HL-60 (cell line): ENCODE data around the gene SYCE3.
A peak's percentile ranks its signal among the peaks of the same experiment; 100 is the strongest.

Source experiments
- DNase-seq, 2 experiments: peaks; one replicate each; pipeline ENCODE4 v3.0.0-alpha.2; 2010 to 2020; ENCODE audit warnings: low read depth in 1 of 2, low spot score in 1 of 2
- H3K27ac ChIP-seq: fragments of 250-450 bp; sonication (Bioruptor Pico); replicated peaks from 2 replicates; pipeline ENCODE4 v1.5.1; 2020; ENCODE audit warnings: mild to moderate bottlenecking, moderate library complexity
- H3K27me3 ChIP-seq: fragments of 250-450 bp; sonication (Bioruptor Pico); 2 replicates; pipeline ENCODE4 v1.5.1; 2021; ENCODE audit warnings: mild to moderate bottlenecking, moderate library complexity; ENCODE audit not compliant: insufficient read depth, poor library complexity, severe bottlenecking
- H3K4me3 ChIP-seq: replicated peaks from 2 replicates; pipeline ENCODE4 v1.5.1; 2011; ENCODE audit warnings: mild to moderate bottlenecking, control low read depth, low read length; ENCODE audit not compliant: insufficient read depth
- CTCF ChIP-seq: IDR thresholded peaks from one replicate; pipeline ENCODE4 v1.5.1; 2011; ENCODE audit warnings: low read length, control low read depth, inconsistent platforms; ENCODE audit not compliant: insufficient read depth
- GABPA ChIP-seq: IDR thresholded peaks from 2 replicates; pipeline ENCODE4 v1.6.1; 2012; ENCODE audit warnings: low read depth
- POLR2AphosphoS5 ChIP-seq: IDR thresholded peaks from 2 replicates; pipeline ENCODE4 v1.6.1; 2012; ENCODE audit warnings: low read depth
- REST ChIP-seq: IDR thresholded peaks from 2 replicates; pipeline ENCODE4 v1.6.1; 2012; ENCODE audit warnings: low read depth; ENCODE audit not compliant: insufficient replicate concordance
- SPI1 ChIP-seq: IDR thresholded peaks from 2 replicates; pipeline ENCODE4 v1.6.1; 2012; ENCODE audit warnings: low read depth, mild to moderate bottlenecking, borderline replicate concordance

The SYCE3 gene

GRCh38 chr22:50507421-50507990 is 55.2 kb downstream of the SYCE3 start, which contains the start of gene LMF2:
Gene LMF2, minus strand, starts transcription at chr22:50507702. Its CDS starts 27 bp downstream, at chr22:50507675.
- Histone ChIP-seq H3K27ac (peak within 1 kb of the TSS; percentile 91), H3K27me3 (no peaks in the 10 kb centered on the region), H3K4me3 (peak within 1 kb of the TSS; percentile 81)
- peak; percentile 67 to 85 for DNase-seq
- TF ChIP-seq SPI1 (no peak), POLR2AphosphoS5 (peak; percentile 8; the same call in 1 of the 2 replicates)

- TF ChIP-seq CTCF (no peak), SPI1 (no peak), REST (no peak), POLR2AphosphoS5 (no peak), GABPA (no peak)
- DNase-seq: no peak
- Histone ChIP-seq H3K27ac (peak overlapping the region; percentile 89), H3K27me3 (no peaks in the 10 kb centered on the region), H3K4me3 (peak overlapping the region; percentile 81)
Measured at GRCh38 chr22:50506611-50507420, 55.9 kb downstream of the SYCE3 start.

- TF ChIP-seq POLR2AphosphoS5 (no peak), GABPA (no peak), REST (no peak)
- no peak overlapping the region for H3K27ac ChIP-seq
- peak overlapping the region; percentile 81; the same call in 1 of the 2 replicates for H3K4me3 ChIP-seq
- no peak for DNase-seq
- H3K27me3 ChIP-seq: no peaks in the 10 kb centered on the region
Measured at GRCh38 chr22:50505776-50506610, 56.7 kb downstream of the SYCE3 start.

- Histone ChIP-seq H3K4me3 (no peak overlapping the region), H3K27me3 (no peaks in the 10 kb centered on the region), H3K27ac (no peak overlapping the region)
- TF ChIP-seq REST: no peak
- no peak for TF ChIP-seq POLR2AphosphoS5
- no peak for TF ChIP-seq CTCF
- TF ChIP-seq GABPA: no peak
- TF ChIP-seq SPI1: no peak
- no peak for DNase-seq
Measured at GRCh38 chr22:50505276-50505775, 57.4 kb downstream of the SYCE3 start.
